H1 (cell line): ENCODE measurements around the gene CUX1.

Source experiments
- BACH1 ChIP-seq: IDR thresholded peaks from 2 replicates; pipeline ENCODE4 v1.6.1; 2012; ENCODE audit warnings: low read length, improper control_type of control experiment
- CBX8 ChIP-seq: fragments of 300-800, 300-1000 bp; sonication (generic); IDR thresholded peaks from 2 replicates; pipeline ENCODE4 v1.7.1; 2016; ENCODE audit warnings: low read depth, low read length, borderline replicate concordance
- CTCF ChIP-seq, 3 experiments: IDR thresholded peaks; 1 replicate in 2 of 3; 2 replicates in 1 of 3; pipeline versions ENCODE4 v1.5.1 to v1.6.1; 2011; ENCODE audit warnings: low read length in 3 of 3, mild to moderate bottlenecking in 3 of 3, inconsistent platforms in 2 of 3, low read depth in 1 of 3, moderate library complexity in 1 of 3; ENCODE audit not compliant: insufficient read depth in 1 of 3; ENCODE audit errors: control extremely low read depth in 1 of 3
- EGR1 ChIP-seq: IDR thresholded peaks from 2 replicates; pipeline ENCODE4 v1.6.1; 2011; ENCODE audit warnings: low read depth, low read length, borderline replicate concordance
- EP300 ChIP-seq, 2 experiments: IDR thresholded peaks; 1 replicate in 1 of 2; 2 replicates in 1 of 2; pipeline ENCODE4 v1.6.1; 2011 to 2012; ENCODE audit warnings: low read depth in 2 of 2, low read length in 2 of 2, mild to moderate bottlenecking in 2 of 2, borderline replicate concordance in 1 of 2, inconsistent platforms in 1 of 2, moderate library complexity in 1 of 2
- NANOG ChIP-seq: IDR thresholded peaks from 2 replicates; pipeline ENCODE4 v1.6.1; 2011; ENCODE audit warnings: low read length, low read depth, mild to moderate bottlenecking, inconsistent platforms; ENCODE audit not compliant: insufficient read depth, poor library complexity, severe bottlenecking
- NRF1 ChIP-seq: IDR thresholded peaks from 2 replicates; pipeline ENCODE4 v1.6.1; 2011; ENCODE audit warnings: mild to moderate bottlenecking, low read depth, low read length, improper control_type of control experiment
- PHF8 ChIP-seq: fragments of 200-600 bp; sonication (generic); conservative IDR thresholded peaks from 2 replicates; pipeline ENCODE4 v1.7.1; 2012; ENCODE audit warnings: low read depth, mild to moderate bottlenecking, inconsistent platforms, low read length, moderate library complexity
- POLR2A ChIP-seq, 2 experiments: IDR thresholded peaks; 1 replicate in 1 of 2; 2 replicates in 1 of 2; pipeline ENCODE4 v1.6.1; 2011; ENCODE audit warnings: low read depth in 2 of 2, low read length in 2 of 2, mild to moderate bottlenecking in 2 of 2; ENCODE audit errors: control extremely low read depth in 1 of 2
- RAD21 ChIP-seq, 2 experiments: IDR thresholded peaks in 1 of 2; conservative IDR thresholded peaks in 1 of 2; 2 replicates each; pipeline ENCODE4 v1.6.1; 2011; ENCODE audit warnings: low read depth in 2 of 2, low read length in 2 of 2, improper control_type of control experiment in 1 of 2, inconsistent platforms in 1 of 2, mild to moderate bottlenecking in 1 of 2, moderate library complexity in 1 of 2
- SAP30 ChIP-seq: fragments of 300-600 bp; sonication (generic); IDR thresholded peaks from 2 replicates; pipeline ENCODE4 v1.7.1; 2012; ENCODE audit warnings: low read length, moderate library complexity, mild to moderate bottlenecking, inconsistent platforms; ENCODE audit not compliant: insufficient read depth, insufficient replicate concordance
- TAF1 ChIP-seq: IDR thresholded peaks from 2 replicates; pipeline ENCODE4 v1.6.1; 2011; ENCODE audit warnings: mild to moderate bottlenecking, low read depth, low read length

- TF ChIP-seq POLR2A (IDR thresholded peaks at IDR 0.05; ENCODE audit: control extremely low read depth in 1 of 2, low read depth in 2 of 2, low read length in 2 of 2): no peak
- no peak for TF ChIP-seq NANOG
- no peak for TF ChIP-seq PHF8
- no peak for TF ChIP-seq CTCF (IDR thresholded peaks at IDR 0.05; ENCODE audit: control extremely low read depth in 1 of 3, insufficient read depth in 1 of 3, low read depth in 1 of 3, low read length in 3 of 3)
- no peak for TF ChIP-seq RAD21 (IDR thresholded peaks at IDR 0.05 in 1 of 2, conservative IDR thresholded peaks at IDR 0.05 in 1 of 2; ENCODE audit: low read depth in 2 of 2, low read length in 2 of 2)
- TF ChIP-seq EGR1: no peak
- TF ChIP-seq CBX8: no peak
- no peak for TF ChIP-seq NRF1
- TF ChIP-seq EP300 (IDR thresholded peaks at IDR 0.05; ENCODE audit: borderline replicate concordance in 1 of 2, low read depth in 2 of 2, low read length in 2 of 2): no peak
- no peak for TF ChIP-seq TAF1
- TF ChIP-seq BACH1: no peak
- no peak for TF ChIP-seq SAP30
Measured at GRCh38 chr7:101933028-101933427, 115.6 kb downstream of the CUX1 start.
